ENCODE results near the gene KCNH8. TPM values are rescaled to one million over a fixed set of nuclear protein-coding genes. Genes with fewer than 3 reads are reported as not detected.

KCNH8 gene
- total RNA-seq, 1 donor from 2014 or later, result 0.14 TPM

DNA sequence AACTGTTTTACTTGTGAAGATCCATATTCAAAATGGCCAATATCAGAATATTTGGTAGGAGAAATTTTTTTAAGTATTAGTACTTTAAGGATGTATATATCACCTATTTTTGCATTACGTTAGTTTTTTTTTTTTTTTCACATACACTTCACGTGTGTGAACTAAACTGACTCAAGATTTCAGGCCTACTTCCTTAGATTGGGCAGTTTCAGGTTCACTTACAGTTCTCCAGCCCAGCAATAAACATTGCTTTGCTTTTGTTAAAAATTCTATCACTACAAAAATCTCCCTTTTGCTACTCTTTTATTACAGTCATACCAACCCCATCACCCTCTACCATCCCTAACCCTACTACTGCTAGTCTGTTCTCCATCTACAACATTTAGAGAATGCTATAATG lies 183.6 kb downstream of the KCNH8 start:
- DNase-seq (ENCODE audit: missing footprints) (no peak), ATAC-seq (no peak)
- intact Hi-C loops (cut with DNase I), result no loop called here

- intact Hi-C loops (cut with DNase I), result no loop called here
- ATAC-seq (no peak), DNase-seq (ENCODE audit: missing footprints) (no peak)
Observed at GRCh38 chr3:19334120-19334519, 185.8 kb downstream of the KCNH8 start.

DNA sequence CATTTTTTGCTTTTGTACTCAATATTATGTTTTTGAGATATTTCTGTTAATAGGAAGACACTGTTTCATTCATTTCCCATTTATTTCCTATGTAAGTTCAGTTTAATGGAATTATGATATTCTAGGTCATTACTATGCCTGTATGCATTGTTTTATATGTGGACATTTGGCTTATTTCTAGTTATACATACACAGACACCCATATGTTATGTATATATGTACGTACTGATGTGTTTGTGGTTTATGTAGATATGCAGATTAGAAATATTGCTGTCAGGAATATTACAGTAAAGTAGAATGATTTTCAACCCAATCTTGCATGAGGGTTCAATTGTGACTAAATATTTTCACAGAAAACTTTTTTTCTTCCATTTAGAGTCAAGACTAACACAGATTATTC lies 190.5 kb downstream of the KCNH8 start:
- no peak for DNase-seq (ENCODE audit: missing footprints)
- ATAC-seq, result no peak
- intact Hi-C loops (cut with DNase I), result no loop called here

GRCh38 chr3:19342389-19342788 lies 194.1 kb downstream of the KCNH8 start:
- ATAC-seq (no peak), DNase-seq (ENCODE audit: missing footprints) (no peak)
- intact Hi-C loops (cut with DNase I), result no loop called here

DNA sequence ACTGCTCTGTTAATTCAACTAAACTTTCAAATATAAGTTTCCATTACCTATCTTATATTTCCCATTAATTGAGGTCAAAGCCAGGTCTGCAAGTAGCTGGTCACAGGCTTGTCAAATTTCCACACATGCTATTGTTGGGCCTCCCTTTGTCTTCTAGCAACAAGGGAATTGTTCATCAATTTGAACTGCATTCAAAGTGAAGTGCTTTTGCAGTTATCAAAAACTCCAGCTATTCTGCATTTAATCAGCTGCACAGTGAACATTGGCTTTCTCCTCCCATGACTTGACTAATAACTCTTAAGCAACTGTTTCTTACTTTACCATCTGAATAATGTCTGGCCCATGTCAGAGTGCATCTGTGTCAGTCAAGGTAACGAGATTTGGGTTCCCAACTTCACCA lies 198.4 kb downstream of the KCNH8 start:
- ATAC-seq (no peak), DNase-seq (ENCODE audit: missing footprints) (no peak)
- intact Hi-C loops (cut with DNase I), result loop anchor here (5.0 kb wide), 1 partner anchor 521 kb away; no protein-coding TSS in a partner anchor

DNA sequence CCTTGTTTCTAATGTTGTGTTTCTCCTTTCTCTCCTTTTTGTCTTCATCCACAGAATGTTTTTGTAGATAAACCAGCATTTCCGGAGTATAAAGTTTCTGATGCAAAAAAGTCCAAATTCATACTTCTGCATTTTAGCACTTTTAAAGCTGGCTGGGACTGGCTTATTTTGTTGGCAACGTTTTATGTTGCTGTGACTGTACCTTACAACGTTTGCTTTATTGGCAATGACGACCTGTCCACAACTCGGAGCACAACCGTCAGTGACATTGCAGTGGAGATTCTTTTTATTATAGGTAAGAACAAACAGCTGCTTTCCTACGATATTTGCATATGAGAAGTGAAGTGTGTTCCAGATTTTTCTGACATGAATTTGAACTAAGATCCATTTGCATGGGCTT lies 199.4 kb downstream of the KCNH8 start:
- ATAC-seq (no peak), DNase-seq (ENCODE audit: missing footprints) (no peak)
- intact Hi-C loops (cut with DNase I), result loop anchor here (2.0 to 5.0 kb wide), 2 partner anchors 195 to 520 kb away; no protein-coding TSS in a partner anchor

DNA sequence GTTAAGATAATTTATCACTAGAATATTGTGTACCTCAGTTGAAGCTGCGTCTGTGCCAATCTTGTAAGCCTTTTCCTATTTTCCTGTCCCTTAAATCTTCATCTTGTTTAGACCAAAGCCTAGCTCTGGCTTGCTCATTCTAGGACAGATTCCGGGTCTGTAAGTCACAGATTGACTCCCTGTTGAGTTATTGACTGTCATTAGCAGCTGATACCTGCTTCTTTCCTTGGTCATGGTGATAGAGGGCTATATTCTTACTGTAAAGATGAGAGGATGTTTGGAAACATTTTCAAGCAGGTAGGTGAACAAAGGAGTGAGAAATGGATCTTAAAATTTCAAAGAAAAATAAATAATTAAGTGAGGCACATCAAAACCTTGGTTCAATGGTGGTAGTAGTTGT lies 200.2 kb downstream of the KCNH8 start:
- ATAC-seq (no peak), DNase-seq (ENCODE audit: missing footprints) (no peak)
- intact Hi-C loops (cut with DNase I), result loop anchor here (2.0 to 5.0 kb wide), 2 partner anchors 194 to 519 kb away; no protein-coding TSS in a partner anchor

DNA sequence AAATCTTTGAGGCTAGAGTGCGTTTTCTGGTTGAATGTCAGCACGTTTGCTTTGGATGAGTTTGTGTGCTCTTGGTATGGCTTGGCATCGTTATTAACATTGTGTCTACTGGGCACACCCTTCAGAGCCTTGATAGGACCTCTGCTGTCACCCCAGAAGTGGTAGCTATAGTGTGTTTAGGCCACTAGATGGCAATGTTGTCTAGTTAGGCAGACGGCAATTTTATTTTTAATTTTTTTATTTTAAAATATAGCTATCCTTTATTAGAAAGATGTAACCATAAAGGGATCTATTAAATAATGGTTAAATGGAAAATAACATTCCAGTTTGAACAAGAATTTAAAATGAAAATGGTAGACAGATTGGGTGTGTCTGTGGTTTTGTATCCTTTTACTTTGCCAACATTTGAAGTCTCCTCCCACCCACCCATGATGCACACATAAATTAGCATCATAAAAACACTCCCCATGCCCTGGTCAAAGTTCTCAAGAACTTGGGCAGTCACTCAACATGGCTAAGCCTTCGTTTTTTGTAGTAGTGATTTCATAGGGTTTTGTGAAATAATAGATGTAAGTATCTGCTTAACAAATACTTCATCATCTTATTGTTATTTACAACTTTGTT lies 200.7 kb downstream of the KCNH8 start:
- DNase-seq (ENCODE audit: missing footprints) (no peak), ATAC-seq (peak; percentile 54)
- intact Hi-C loops (cut with DNase I), result loop anchor here (2.0 to 5.0 kb wide), 2 partner anchors 194 to 518 kb away; no protein-coding TSS in a partner anchor

DNA sequence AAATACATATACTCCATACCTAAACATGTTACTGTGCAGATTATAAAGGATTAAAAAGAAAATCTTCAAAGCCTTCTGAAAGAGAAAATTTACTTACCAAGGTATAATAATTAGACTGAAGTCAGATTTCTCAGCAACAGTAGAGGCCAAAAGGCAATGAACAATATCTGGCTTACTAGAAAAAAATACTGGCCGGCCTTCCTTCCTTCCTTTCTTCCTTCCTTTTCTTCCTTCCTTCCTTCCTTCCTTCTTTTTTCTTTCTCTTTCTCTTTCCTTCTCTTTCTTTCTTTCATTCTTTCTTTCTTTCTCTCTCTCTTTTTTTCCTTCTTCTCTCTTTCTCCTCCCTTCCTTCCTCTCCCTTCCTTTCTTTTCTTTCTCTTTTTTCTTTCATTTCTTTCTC lies 209.6 kb downstream of the KCNH8 start:
- intact Hi-C loops (cut with DNase I), result no loop called here
- DNase-seq (ENCODE audit: missing footprints) (no peak), ATAC-seq (no peak)

DNA sequence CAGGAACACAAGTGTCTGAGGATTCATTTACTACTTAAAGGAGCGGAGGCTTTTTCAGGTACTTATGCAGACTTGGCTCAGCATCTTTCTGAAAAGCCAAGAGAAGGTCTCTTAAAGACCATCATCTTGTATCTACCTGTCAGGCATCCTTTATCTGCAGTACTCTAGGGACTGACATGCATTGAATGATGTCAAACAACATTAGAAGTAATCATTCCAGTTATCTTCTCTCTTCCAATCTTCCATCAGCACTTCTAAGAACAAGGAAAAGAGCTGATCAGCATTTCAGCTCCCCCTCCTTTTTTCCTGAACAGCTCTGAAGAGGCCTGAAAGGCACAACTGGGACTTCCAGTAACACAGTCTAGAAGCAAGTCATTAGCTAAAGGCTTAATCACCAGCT lies 214.8 kb downstream of the KCNH8 start:
- intact Hi-C loops (cut with DNase I), result no loop called here
- ATAC-seq, result no peak
- DNase-seq (ENCODE audit: missing footprints), result no peak

DNA sequence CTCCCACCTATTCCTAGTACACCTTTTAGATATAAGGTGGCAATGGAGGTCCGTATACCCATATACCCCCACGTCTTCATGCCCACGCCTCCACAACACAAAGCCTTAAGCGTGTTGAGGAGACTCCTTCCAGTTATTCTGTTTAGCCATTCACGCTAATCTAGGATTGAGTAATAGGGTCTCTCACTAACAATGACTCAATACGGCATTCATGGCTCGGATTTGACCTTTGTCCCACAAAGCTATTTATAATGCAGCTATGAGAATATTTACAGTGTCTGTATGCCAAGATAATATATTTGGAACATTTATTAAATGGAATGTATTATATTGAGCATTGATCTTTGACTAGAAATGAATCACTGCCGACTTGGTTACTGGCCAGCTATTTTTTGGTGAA lies 215.8 kb downstream of the KCNH8 start:
- DNase-seq (ENCODE audit: missing footprints) (no peak), ATAC-seq (no peak)
- intact Hi-C loops (cut with DNase I), result no loop called here

DNA sequence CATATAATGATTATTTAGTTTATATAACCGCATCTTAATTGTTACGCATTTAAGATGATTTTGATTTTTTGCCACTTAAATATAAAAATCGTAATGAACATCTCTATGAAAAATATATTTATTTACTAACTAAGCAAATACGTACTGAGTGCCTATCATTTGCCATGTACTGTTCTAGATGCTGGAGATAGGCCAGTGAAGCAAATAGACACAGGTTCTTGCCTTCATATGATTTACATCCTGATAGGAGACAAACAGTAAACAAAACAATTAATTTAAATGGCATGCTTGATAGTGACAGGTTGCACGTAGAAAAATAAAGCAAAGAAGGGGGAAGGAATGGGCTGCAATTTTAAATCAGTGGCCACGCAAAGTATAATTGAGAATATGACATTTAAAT lies 217.2 kb downstream of the KCNH8 start:
- DNase-seq (ENCODE audit: missing footprints) (no peak), ATAC-seq (no peak)
- intact Hi-C loops (cut with DNase I), result no loop called here

GRCh38 chr3:19384868-19385267 lies 236.6 kb downstream of the KCNH8 start:
- no peak for DNase-seq (ENCODE audit: missing footprints)
- intact Hi-C loops (cut with DNase I), result no loop called here
- no peak for ATAC-seq

DNA sequence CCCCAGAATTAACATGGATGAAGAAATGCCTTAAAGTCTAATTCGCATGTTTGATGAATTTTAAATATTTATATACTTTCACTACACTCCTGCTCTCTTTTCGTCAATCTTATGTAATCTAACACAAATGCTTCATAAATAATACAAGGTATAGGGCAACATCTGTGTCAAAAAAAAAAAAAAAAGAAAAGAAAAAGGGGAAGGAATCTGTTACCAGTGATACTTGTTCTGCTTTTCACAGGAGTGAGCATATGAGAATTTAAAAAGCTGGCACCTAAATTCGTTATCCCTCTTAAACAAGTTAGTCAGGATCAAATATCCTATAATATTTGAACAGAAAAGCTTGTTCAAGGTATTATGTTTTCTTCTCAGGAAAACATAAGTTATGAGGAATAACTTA lies 243.8 kb downstream of the KCNH8 start:
- ATAC-seq, result no peak
- DNase-seq (ENCODE audit: missing footprints), result no peak
- intact Hi-C loops (cut with DNase I), result no loop called here

- ATAC-seq (no peak), DNase-seq (ENCODE audit: missing footprints) (no peak)
- intact Hi-C loops (cut with DNase I), result no loop called here
Observed at GRCh38 chr3:19394946-19395345, 246.6 kb downstream of the KCNH8 start.

- no peak for ATAC-seq
Observed at GRCh38 chr3:19396726-19397125, 248.4 kb downstream of the KCNH8 start.

DNA sequence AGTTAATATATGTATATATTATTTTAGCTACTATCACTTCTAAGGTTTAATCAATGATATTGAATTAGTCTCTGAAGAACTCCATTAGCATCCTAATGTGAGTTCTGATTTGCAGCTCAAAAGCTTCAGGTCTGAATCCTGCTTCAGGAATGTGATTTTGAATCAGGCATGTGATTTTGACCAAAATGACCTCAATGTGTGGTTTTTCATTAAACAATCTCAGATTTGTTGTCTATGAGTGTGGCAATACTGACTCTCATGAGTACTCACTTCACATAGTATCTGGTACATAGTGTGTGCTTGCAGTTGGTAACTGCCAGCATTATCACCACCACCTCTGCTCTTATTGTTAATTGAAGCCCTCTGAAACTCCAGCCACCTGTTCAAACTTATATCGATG lies 251.0 kb downstream of the KCNH8 start:
- DNase-seq (ENCODE audit: missing footprints) (no peak), ATAC-seq (no peak)
- intact Hi-C loops (cut with DNase I), result no loop called here

More at GRCh38 chr3:19396726-19397125, 248.4 kb downstream of the KCNH8 start:
- intact Hi-C loops (cut with DNase I), result no loop called here
- no peak for DNase-seq (ENCODE audit: missing footprints)

DNA sequence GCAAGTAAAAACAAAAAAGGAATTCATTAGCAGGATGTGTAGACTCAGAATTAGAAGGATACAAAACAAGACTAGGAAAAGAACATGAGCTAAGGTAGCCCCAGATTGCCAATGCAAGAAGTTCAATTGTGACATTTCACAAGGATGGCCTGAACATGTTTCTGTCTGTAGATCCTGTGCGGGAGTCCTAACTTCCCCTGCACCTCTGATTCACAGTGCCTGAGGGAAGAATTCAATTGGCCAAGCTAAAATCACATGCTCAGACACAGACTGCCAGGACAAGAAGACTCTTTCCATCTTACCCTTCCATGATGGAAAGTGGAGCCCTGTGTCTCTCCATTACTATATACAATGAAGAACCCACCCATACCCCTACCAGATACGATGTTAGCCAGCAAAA lies 251.5 kb downstream of the KCNH8 start:
- DNase-seq (ENCODE audit: missing footprints) (no peak), ATAC-seq (no peak)
- intact Hi-C loops (cut with DNase I), result no loop called here

DNA sequence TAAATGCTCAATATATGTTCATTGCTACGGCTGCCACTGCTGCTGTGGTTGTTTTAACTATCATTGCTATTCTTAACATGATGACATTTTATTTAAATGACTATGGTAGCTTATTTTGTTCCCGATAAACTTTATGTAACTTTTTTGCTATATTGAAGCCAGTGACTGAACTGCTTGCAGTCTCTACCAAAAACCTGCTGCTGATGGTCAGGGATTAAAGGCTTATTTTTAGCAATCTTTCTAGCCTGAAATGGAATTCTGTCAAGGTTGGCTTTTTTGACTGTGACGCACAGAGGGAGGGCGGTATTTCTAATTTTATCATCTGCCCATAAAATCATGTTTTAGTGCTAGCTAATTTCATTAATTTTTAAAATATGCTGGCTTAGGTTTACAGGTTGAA lies 271.8 kb downstream of the KCNH8 start:
- no peak for DNase-seq (ENCODE audit: missing footprints)
- no peak for ATAC-seq
- intact Hi-C loops (cut with DNase I), result no loop called here

GRCh38 chr3:19425825-19426224 lies 277.5 kb downstream of the KCNH8 start:
- intact Hi-C loops (cut with DNase I), result no loop called here
- ATAC-seq, result no peak
- no peak for DNase-seq (ENCODE audit: missing footprints)

Measured in Right ventricle myocardium inferior (tissue), 1 donor.